K562 (cell line): ENCODE results near the gene MICOS13. TPM values are rescaled to one million over a fixed set of nuclear protein-coding genes. Genes with fewer than 3 reads are reported as not detected.

Source experiments
- ARID1B ChIP-seq: fragments of 450-650 bp; IDR thresholded peaks from 2 replicates; pipeline ENCODE4 v1.6.1; 2016; ENCODE audit warnings: antibody characterized with exemption, mild to moderate bottlenecking, inconsistent platforms
- CAMTA2 ChIP-seq: fragments of 250-450 bp; sonication (Bioruptor Pico); conservative IDR thresholded peaks from 2 replicates; pipeline ENCODE4 v1.5.1; 2022
- CREM ChIP-seq: IDR thresholded peaks from 2 replicates; pipeline ENCODE4 v1.6.1; 2014; ENCODE audit warnings: antibody characterized with exemption, low read depth
- CUX1 ChIP-seq: fragments of 200-800 bp; sonication (Bioruptor generic); IDR thresholded peaks from 2 replicates; pipeline ENCODE4 v1.6.1; 2016; ENCODE audit warnings: missing genetic modification characterization, missing compliant biosample characterization
- EP300 ChIP-seq: IDR thresholded peaks from 2 replicates; pipeline ENCODE4 v1.6.1; 2012; ENCODE audit warnings: low read length, improper control_type of control experiment
- FOXM1 ChIP-seq, 2 experiments: fragments of 450-650 bp in 1 of 2; sonication (generic) in 1 of 2; formaldehyde crosslinking in 1 of 2; IDR thresholded peaks; 2 replicates each; pipeline versions ENCODE4 v1.6.1 to v1.9.0; 2017 to 2022; ENCODE audit warnings: low read depth in 2 of 2, mild to moderate bottlenecking in 2 of 2, missing genetic modification reagents in 1 of 2, moderate library complexity in 1 of 2
- HMBOX1 ChIP-seq: sonication (generic); IDR thresholded peaks from 2 replicates; pipeline ENCODE4 v1.6.1; 2016
- HNRNPUL1 ChIP-seq: fragments of 200-400 bp; formaldehyde crosslinking; IDR thresholded peaks from 2 replicates; pipeline ENCODE4 v1.6.1; 2017; ENCODE audit warnings: low read length
- MYC ChIP-seq, 2 experiments: fragments of 250-450 bp in 1 of 2; sonication (Bioruptor Pico) in 1 of 2; IDR thresholded peaks; 2 replicates each; pipeline versions ENCODE4 v1.5.1 to v1.6.1; 2012 to 2021; ENCODE audit warnings: low read depth in 2 of 2, borderline replicate concordance in 1 of 2, improper control_type of control experiment in 1 of 2, low read length in 1 of 2, mild to moderate bottlenecking in 1 of 2, moderate library complexity in 1 of 2
- PBX2 ChIP-seq, 2 experiments: IDR thresholded peaks in 1 of 2; conservative IDR thresholded peaks in 1 of 2; 2 replicates each; pipeline ENCODE4 v1.6.1; 2016; ENCODE audit warnings: low read depth in 2 of 2, mild to moderate bottlenecking in 1 of 2, missing compliant biosample characterization in 1 of 2, missing genetic modification characterization in 1 of 2, moderate library complexity in 1 of 2
- POU5F1 ChIP-seq: fragments of 150-350 bp; IDR thresholded peaks from 2 replicates; pipeline ENCODE4 v1.6.1; 2014; ENCODE audit warnings: borderline replicate concordance, low read length, low read depth, mild to moderate bottlenecking; ENCODE audit not compliant: partially characterized antibody
- SIN3A ChIP-seq, 2 experiments: fragments of 150-350 bp in 1 of 2; IDR thresholded peaks; 2 replicates each; pipeline ENCODE4 v1.6.1; 2011 to 2016; ENCODE audit warnings: borderline replicate concordance in 2 of 2, low read depth in 2 of 2, low read length in 2 of 2, mild to moderate bottlenecking in 2 of 2, moderate library complexity in 2 of 2; ENCODE audit not compliant: control insufficient read depth in 1 of 2
- TARDBP ChIP-seq: fragments of 450-650 bp; IDR thresholded peaks from 2 replicates; pipeline ENCODE4 v1.6.1; 2016
- THRB ChIP-seq: fragments of 450-650 bp; formaldehyde crosslinking; conservative IDR thresholded peaks from 2 replicates; pipeline ENCODE4 v1.4.0; 2022; ENCODE audit warnings: mild to moderate bottlenecking, missing genetic modification characterization
- polyA plus RNA-seq, 8 experiments: library from polyadenylated mRNA; depleted of rRNA in 4 of 8; stranded (reverse) in 5 of 8; unstranded in 3 of 8; fragments of >200 nt; fragmentation: Nextera tagmentation in 2 of 8; fragmentation: Illumina TruSeq in 1 of 8; extraction: Ambion mirVana in 2 of 8; extraction: Trizol in 1 of 8; gene quantifications; 2 replicates each; pipeline versions ENCODE4 v1.2.1 to v1.2.3, GENCODE V29; 2011 to 2014; ENCODE audit warnings: inconsistent platforms in 1 of 8, missing spikeins in 1 of 8
- total RNA-seq, 7 experiments: library from RNA; depleted of rRNA in 6 of 7; stranded (reverse); fragments of >200 nt in 6 of 7; fragmentation: Illumina TruSeq in 2 of 7; extraction: Trizol in 2 of 7; gene quantifications; 2 replicates each; pipeline versions ENCODE4 v1.2.1 to v1.2.3, GENCODE V29; 2011 to 2021; ENCODE audit warnings: low replicate concordance in 1 of 7

MICOS13 gene
- total and polyA plus RNA-seq, 9 of the 15 experiments (the other 6 are each of a cell fraction or from before 2014, with no cell fraction given): 15.5 to 220 (median 49.4) TPM

GRCh38 chr19:5690955-5691821 is 10.9 kb upstream of the MICOS13 start (continued):
- no peak for TF ChIP-seq POU5F1
- no peak for TF ChIP-seq HNRNPUL1
- TF ChIP-seq PBX2 (CRISPR knock-in tag; IDR thresholded peaks at IDR 0.05; ENCODE audit: low read depth): no peak
- TF ChIP-seq PBX2 (tag; conservative IDR thresholded peaks at IDR 0.05; ENCODE audit: low read depth): no peak
- no peak for TF ChIP-seq HMBOX1
- TF ChIP-seq FOXM1 (IDR thresholded peaks at IDR 0.05; ENCODE audit: low read depth): no peak
- no peak for TF ChIP-seq FOXM1 (CRISPR knock-in tag; IDR thresholded peaks at IDR 0.05; ENCODE audit: low read depth)
- TF ChIP-seq CUX1 (CRISPR knock-in tag): no peak
- TF ChIP-seq THRB (CRISPR knock-in tag): no peak; the same call in 1 of the 2 replicates
- no peak for TF ChIP-seq MYC (IDR thresholded peaks at IDR 0.05; ENCODE audit: low read depth, low read length)
- peak; percentile 60; the same call in 1 of the 2 replicates for TF ChIP-seq MYC (CRISPR knock-in tag; IDR thresholded peaks at IDR 0.05; ENCODE audit: borderline replicate concordance, low read depth)
- TF ChIP-seq ARID1B: no peak
- no peak for TF ChIP-seq CAMTA2 (CRISPR knock-in tag)
- no peak for TF ChIP-seq CREM
- peak in 1 of 2 experiments; percentile 75; a peak in 2 of 4 replicates for TF ChIP-seq SIN3A (IDR thresholded peaks at IDR 0.05; ENCODE audit: borderline replicate concordance in 2 of 2, control insufficient read depth in 1 of 2, low read depth in 2 of 2, low read length in 2 of 2)
- TF ChIP-seq TARDBP: no peak
- no peak for TF ChIP-seq EP300
